ENCODE measurements around the gene SOD1. TPM values are rescaled to one million over a fixed set of nuclear protein-coding genes. Genes with fewer than 3 reads are reported as not detected.

The SOD1 gene
- total and polyA plus RNA-seq, 2 of the 13 experiments (the other 11 are each of a cell fraction or from before 2014, with no cell fraction given), result 317 to 537 TPM

DNA sequence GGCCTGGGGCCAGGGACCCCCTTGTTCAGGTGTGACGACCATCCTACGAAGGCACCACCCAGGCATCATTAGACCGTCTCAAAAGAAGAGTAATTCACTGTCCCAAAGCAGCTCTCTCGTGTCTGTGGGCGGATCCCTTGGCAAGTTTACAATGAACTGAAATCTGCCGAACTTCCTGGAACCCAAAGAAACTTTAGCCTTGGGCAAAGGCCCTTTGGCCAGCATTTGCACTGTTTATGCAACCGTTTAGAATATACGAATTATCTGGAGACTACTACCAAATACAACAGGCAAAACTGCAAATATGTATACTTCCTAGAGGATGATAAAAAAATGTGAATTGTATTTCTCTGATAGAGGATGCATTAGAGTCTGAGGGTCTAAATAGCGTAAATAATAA, 1.4 kb upstream of the SOD1 start (continued):
- no peak for TF ChIP-seq PTBP1 (IDR thresholded peaks at IDR 0.05; ENCODE audit: low read depth, low read length, poor library complexity, severe bottlenecking)
- TF ChIP-seq ELF4 (CRISPR knock-in tag; IDR thresholded peaks at IDR 0.05; ENCODE audit: borderline replicate concordance), result 0 out of 2 replicates have a peak, but pooled peaks have one; percentile 42
- no peak for TF ChIP-seq SRSF9 (IDR thresholded peaks at IDR 0.05; ENCODE audit: borderline replicate concordance, insufficient read depth, low read depth, low read length, poor library complexity, severe bottlenecking)
- TF ChIP-seq FOXA1 (IDR thresholded peaks at IDR 0.05), result no peak
- TF ChIP-seq FOXA1 (CRISPR knock-in tag; IDR thresholded peaks at IDR 0.05), result 0 out of 2 replicates have a peak, but pooled peaks have one; percentile 37
- TF ChIP-seq, protein P1, sequence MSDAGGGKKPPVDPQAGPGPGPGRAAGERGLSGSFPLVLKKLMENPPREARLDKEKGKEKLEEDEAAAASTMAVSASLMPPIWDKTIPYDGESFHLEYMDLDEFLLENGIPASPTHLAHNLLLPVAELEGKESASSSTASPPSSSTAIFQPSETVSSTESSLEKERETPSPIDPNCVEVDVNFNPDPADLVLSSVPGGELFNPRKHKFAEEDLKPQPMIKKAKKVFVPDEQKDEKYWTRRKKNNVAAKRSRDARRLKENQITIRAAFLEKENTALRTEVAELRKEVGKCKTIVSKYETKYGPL (CRISPR knock-in tag; IDR thresholded peaks at IDR 0.05), result peak; percentile 84; the same call in 1 of the 2 replicates
- TF ChIP-seq HNF4G (IDR thresholded peaks at IDR 0.05; ENCODE audit: borderline replicate concordance, low read depth, low read length), result peak; percentile 70
- TF ChIP-seq HNF4G (CRISPR knock-in tag; IDR thresholded peaks at IDR 0.05; ENCODE audit: borderline replicate concordance, low read depth), result no peak; the same call in 1 of the 2 replicates
- TF ChIP-seq, protein P2, sequence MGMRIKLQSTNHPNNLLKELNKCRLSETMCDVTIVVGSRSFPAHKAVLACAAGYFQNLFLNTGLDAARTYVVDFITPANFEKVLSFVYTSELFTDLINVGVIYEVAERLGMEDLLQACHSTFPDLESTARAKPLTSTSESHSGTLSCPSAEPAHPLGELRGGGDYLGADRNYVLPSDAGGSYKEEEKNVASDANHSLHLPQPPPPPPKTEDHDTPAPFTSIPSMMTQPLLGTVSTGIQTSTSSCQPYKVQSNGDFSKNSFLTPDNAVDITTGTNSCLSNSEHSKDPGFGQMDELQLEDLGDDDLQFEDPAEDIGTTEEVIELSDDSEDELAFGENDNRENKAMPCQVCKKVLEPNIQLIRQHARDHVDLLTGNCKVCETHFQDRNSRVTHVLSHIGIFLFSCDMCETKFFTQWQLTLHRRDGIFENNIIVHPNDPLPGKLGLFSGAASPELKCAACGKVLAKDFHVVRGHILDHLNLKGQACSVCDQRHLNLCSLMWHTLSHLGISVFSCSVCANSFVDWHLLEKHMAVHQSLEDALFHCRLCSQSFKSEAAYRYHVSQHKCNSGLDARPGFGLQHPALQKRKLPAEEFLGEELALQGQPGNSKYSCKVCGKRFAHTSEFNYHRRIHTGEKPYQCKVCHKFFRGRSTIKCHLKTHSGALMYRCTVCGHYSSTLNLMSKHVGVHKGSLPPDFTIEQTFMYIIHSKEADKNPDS (CRISPR knock-in tag; IDR thresholded peaks at IDR 0.05), result no peak
- TF ChIP-seq, protein P3, sequence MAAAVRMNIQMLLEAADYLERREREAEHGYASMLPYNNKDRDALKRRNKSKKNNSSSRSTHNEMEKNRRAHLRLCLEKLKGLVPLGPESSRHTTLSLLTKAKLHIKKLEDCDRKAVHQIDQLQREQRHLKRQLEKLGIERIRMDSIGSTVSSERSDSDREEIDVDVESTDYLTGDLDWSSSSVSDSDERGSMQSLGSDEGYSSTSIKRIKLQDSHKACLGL (CRISPR knock-in tag; IDR thresholded peaks at IDR 0.05), result no peak
- peak; percentile 36; the same call in 1 of the 2 replicates for TF ChIP-seq KDM6A (CRISPR knock-in tag; IDR thresholded peaks at IDR 0.05; ENCODE audit: low read depth)
- no peak for TF ChIP-seq FLYWCH1 (CRISPR knock-in tag; IDR thresholded peaks at IDR 0.05)
- TF ChIP-seq CCAR2 (optimal IDR thresholded peaks at IDR 0.05; ENCODE audit: low read depth, low read length), result no peak
- no peak for TF ChIP-seq ZNF720 (CRISPR knock-in tag; IDR thresholded peaks at IDR 0.05)
- no peak for TF ChIP-seq PCBP1 (IDR thresholded peaks at IDR 0.05; ENCODE audit: borderline replicate concordance, low read depth, low read length)
- TF ChIP-seq ELF1 (CRISPR knock-in tag; IDR thresholded peaks at IDR 0.05), result peak; percentile 74
- no peak for TF ChIP-seq ZNF121 (CRISPR knock-in tag; IDR thresholded peaks at IDR 0.05)
- 0 out of 2 replicates have a peak, but pooled peaks have one; percentile 38 for TF ChIP-seq MED1 (CRISPR knock-in tag; IDR thresholded peaks at IDR 0.05)
- no peak for TF ChIP-seq ZNF350 (CRISPR knock-in tag; IDR thresholded peaks at IDR 0.05; ENCODE audit: borderline replicate concordance, low read depth)
- no peak for TF ChIP-seq YEATS2 (CRISPR knock-in tag; IDR thresholded peaks at IDR 0.05; ENCODE audit: borderline replicate concordance)
- TF ChIP-seq HNF4A (CRISPR knock-in tag; IDR thresholded peaks at IDR 0.05), result peak; percentile 89
- TF ChIP-seq ZSCAN22 (CRISPR knock-in tag; IDR thresholded peaks at IDR 0.05), result no peak
- TF ChIP-seq NFIC (IDR thresholded peaks at IDR 0.05; ENCODE audit: low read length), result peak; percentile 45; the same call in 1 of the 2 replicates
- TF ChIP-seq ZBTB20 (CRISPR knock-in tag; IDR thresholded peaks at IDR 0.05; ENCODE audit: borderline replicate concordance, low read depth), result 0 out of 2 replicates have a peak, but pooled peaks have one; percentile 42
- no peak for TF ChIP-seq FOSL2 (CRISPR knock-in tag; IDR thresholded peaks at IDR 0.05)
- TF ChIP-seq CREM (IDR thresholded peaks at IDR 0.05), result 0 out of 2 replicates have a peak, but pooled peaks have one; percentile 28
- no peak for TF ChIP-seq CREM (CRISPR knock-in tag; IDR thresholded peaks at IDR 0.05)
- TF ChIP-seq PHF20 (CRISPR knock-in tag; IDR thresholded peaks at IDR 0.05), result no peak
- no peak for TF ChIP-seq POGZ (CRISPR knock-in tag; IDR thresholded peaks at IDR 0.05)
- TF ChIP-seq PPARG (CRISPR knock-in tag; conservative IDR thresholded peaks at IDR 0.05), result peak; percentile 51; the same call in 1 of the 2 replicates
- peak; percentile 63 for TF ChIP-seq SAP130 (CRISPR knock-in tag; IDR thresholded peaks at IDR 0.05; ENCODE audit: low read depth)
- TF ChIP-seq ZNF501 (CRISPR knock-in tag; IDR thresholded peaks at IDR 0.05), result no peak
